IPS-15b (cell line): Measurements from ENCODE around the gene PLCL1.

Experiments
- H3K27me3 ChIP-seq: one replicate; pipeline ENCODE4 v1.6.1; 2013; ENCODE audit warnings: low read length; ENCODE audit not compliant: control insufficient read depth, insufficient read depth
- H3K36me3 ChIP-seq: one replicate; pipeline ENCODE4 v1.6.1; 2013; ENCODE audit warnings: low read length; ENCODE audit not compliant: control insufficient read depth, insufficient read depth
- H3K4me1 ChIP-seq: one replicate; pipeline ENCODE4 v1.6.1; 2013; ENCODE audit warnings: mild to moderate bottlenecking, low read length; ENCODE audit not compliant: control insufficient read depth, insufficient read depth
- H3K4me3 ChIP-seq: one replicate; pipeline ENCODE4 v1.5.1; 2013; ENCODE audit warnings: low read depth, low read length
- H3K9ac ChIP-seq: one replicate; pipeline ENCODE4 v1.6.1; 2013; ENCODE audit warnings: low read depth, mild to moderate bottlenecking, low read length
- H3K9me3 ChIP-seq: one replicate; pipeline ENCODE4 v1.6.1; 2013; ENCODE audit warnings: mild to moderate bottlenecking, low read length; ENCODE audit not compliant: control insufficient read depth, insufficient read depth

Gene PLCL1

GRCh38 chr2:197846128-197846527 is 41.7 kb downstream of the PLCL1 start:
- Histone ChIP-seq H3K27me3 (no peaks in the 10 kb centered on the region), H3K9ac (no peak overlapping the region), H3K4me3 (no peak overlapping the region), H3K36me3 (no peaks in the 10 kb centered on the region), H3K4me1 (no peaks in the 10 kb centered on the region), H3K9me3 (no peaks in the 10 kb centered on the region)

DNA sequence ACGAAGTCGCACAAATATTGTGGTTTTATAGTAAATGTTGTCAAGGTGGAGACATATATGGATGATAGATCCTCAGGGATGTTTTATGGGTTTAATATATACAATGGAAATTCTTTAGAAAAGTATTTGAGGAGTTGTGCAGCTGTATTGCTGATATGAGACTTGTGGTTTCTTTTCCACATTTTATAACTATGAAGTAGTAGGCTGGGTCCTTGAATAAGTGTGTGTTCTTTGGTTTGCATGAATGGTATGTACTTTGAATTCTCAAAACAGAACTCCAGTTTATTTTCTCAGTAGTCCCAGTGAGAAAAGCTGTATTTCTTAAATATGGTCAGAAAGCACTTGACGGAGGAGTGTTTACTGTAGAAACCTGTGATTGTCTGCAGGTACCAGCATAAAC is 42.4 kb downstream of the PLCL1 start:
- Histone ChIP-seq H3K4me3 (no peak overlapping the region), H3K27me3 (no peaks in the 10 kb centered on the region), H3K4me1 (no peaks in the 10 kb centered on the region), H3K36me3 (no peaks in the 10 kb centered on the region), H3K9me3 (no peaks in the 10 kb centered on the region), H3K9ac (no peak overlapping the region)

DNA sequence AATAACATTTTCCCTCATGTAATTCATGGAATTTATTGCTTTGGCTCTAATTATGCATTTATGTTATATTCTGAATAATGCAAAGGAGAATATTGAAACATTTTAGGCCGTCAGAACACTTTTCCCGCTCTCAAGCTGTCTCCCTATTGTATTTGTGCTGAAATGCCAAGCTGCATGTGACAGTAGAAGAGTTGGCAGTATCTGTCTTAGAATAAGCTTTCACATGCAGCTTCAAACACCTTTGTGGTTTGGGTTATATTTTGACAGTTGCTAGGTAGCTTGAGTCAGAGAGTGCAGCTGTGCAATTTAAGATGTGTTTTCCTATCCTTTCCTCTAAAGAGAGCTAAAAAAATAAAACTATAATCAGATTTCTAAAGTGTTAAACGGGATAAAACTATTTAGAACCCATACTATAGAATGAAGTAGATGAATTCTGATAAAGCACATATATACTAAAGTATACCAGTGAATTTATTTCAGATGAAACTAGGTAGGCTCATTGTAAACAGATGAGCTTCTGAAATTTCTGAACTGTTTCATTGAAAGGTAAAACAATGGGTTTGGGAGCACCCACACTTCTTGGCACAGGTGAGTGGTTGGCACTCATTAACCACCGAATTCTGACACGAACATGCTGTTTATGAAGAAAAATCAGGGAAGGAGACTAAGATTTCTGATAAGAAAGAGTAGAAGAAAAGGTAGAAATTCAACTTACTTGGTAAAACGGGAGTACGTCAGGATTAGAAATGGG is 43.4 kb downstream of the PLCL1 start:
- H3K4me1 ChIP-seq: no peaks in the 10 kb centered on the region
- no peaks in the 10 kb centered on the region for H3K36me3 ChIP-seq
- no peak overlapping the region for H3K9ac ChIP-seq
- no peaks in the 10 kb centered on the region for H3K27me3 ChIP-seq
- no peak overlapping the region for H3K4me3 ChIP-seq
- no peaks in the 10 kb centered on the region for H3K9me3 ChIP-seq

DNA sequence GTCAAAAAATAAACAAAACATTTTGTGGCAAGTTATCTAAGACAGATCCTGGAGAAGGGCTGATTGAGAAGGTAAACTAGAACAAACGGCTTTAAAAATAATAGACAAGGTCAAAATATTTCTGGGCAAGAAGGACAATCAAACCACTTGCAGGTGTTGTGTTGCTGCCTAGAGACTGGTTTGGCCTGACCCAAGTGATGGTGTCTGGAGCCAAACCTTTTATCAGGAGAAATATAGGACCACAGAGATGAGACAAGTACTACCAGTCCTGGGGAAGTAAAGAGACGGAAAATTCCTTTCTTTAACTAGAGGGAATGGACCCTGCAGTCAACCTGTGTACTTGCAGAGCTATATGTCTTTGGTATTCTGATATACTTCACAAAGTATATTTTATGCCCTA is 44.2 kb downstream of the PLCL1 start:
- Histone ChIP-seq H3K4me3 (no peak overlapping the region), H3K36me3 (no peaks in the 10 kb centered on the region), H3K27me3 (no peaks in the 10 kb centered on the region), H3K9ac (no peak overlapping the region), H3K4me1 (no peaks in the 10 kb centered on the region), H3K9me3 (no peaks in the 10 kb centered on the region)

DNA sequence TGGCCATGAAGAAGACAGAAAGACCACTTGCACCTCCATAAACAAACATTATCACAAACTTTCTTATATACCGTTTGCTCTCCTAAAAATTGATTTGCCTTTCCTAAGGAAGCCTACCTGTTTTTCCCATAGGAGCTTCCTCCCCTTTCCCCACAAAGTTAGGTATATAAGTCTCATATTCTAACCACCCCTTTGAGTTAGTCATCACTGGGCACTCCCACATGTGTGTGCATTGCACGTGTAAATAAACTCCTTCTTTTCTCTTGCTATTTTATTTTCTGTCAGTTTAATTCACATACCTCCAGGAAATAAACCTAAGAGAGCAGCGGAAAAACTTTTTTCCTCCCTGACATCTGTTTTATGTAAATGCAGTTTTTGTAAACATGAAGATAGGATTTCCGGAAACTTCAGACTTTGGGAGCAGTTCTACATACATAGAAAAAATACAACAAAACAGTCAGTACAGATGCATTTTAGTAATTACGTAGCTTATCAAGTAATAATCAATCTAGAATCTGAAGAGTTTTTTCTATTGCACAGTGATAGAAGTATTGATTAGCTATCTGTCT is 46.6 kb downstream of the PLCL1 start:
- Histone ChIP-seq H3K4me3 (no peak overlapping the region), H3K9me3 (no peaks in the 10 kb centered on the region), H3K9ac (no peak overlapping the region), H3K4me1 (no peaks in the 10 kb centered on the region), H3K36me3 (no peaks in the 10 kb centered on the region), H3K27me3 (no peaks in the 10 kb centered on the region)

- H3K27me3 ChIP-seq: no peaks in the 10 kb centered on the region
- no peak overlapping the region for H3K9ac ChIP-seq
- no peaks in the 10 kb centered on the region for H3K36me3 ChIP-seq
- H3K9me3 ChIP-seq: no peaks in the 10 kb centered on the region
- no peak overlapping the region for H3K4me3 ChIP-seq
- H3K4me1 ChIP-seq: no peaks in the 10 kb centered on the region
Observed at GRCh38 chr2:197851451-197851850, 47.1 kb downstream of the PLCL1 start.

DNA sequence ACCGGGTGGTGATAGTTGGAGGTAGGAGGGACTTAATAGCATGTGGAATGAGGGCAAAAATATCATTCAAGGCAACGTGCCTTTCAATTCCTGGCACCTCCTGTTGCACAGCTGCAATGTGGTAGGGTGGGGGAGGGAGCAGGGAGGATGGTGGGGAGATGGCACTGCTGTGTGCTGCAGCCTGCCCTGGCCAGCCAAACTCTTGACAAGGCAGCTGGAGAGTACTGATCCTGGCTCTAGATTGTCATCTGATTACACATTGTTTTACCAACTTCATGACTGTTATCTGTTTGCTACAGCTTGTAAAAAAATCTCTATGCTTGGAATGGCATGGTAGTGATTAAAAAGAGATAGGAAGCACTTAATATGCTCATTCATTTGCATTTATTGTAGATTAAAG is 47.7 kb downstream of the PLCL1 start:
- Histone ChIP-seq H3K27me3 (no peaks in the 10 kb centered on the region), H3K9me3 (no peaks in the 10 kb centered on the region), H3K36me3 (no peaks in the 10 kb centered on the region), H3K4me3 (no peak overlapping the region), H3K9ac (no peak overlapping the region), H3K4me1 (peaks cover under 1% of the 10 kb centered on the region)

DNA sequence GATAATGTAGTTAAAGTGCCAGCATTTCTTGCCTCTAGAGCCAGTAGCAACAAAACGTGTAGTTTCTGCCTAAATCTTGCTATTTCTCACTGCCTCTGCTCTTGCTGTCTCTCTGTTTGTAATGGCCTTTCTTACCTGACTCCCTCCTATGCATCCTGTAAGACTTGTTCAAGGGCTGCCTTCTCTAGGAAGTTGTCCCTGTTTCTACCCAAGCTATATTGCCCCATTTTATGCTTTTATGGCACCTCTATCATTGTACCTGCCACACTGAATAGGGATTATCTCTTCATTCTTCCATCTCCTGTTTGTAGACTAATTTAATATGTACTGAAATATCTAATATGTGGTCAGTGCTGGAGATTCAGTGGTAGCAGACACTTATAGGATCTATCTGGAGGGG is 49.2 kb downstream of the PLCL1 start:
- Histone ChIP-seq H3K4me3 (no peak overlapping the region), H3K36me3 (no peaks in the 10 kb centered on the region), H3K9me3 (no peaks in the 10 kb centered on the region), H3K9ac (no peak overlapping the region), H3K4me1 (peaks cover 6% of the 10 kb centered on the region), H3K27me3 (no peaks in the 10 kb centered on the region)

GRCh38 chr2:197857476-197858107 is 53.2 kb downstream of the PLCL1 start:
- Histone ChIP-seq H3K4me1 (peaks cover 6% of the 10 kb centered on the region), H3K27me3 (no peaks in the 10 kb centered on the region), H3K4me3 (no peak overlapping the region), H3K9ac (no peak overlapping the region), H3K9me3 (no peaks in the 10 kb centered on the region), H3K36me3 (no peaks in the 10 kb centered on the region)

DNA sequence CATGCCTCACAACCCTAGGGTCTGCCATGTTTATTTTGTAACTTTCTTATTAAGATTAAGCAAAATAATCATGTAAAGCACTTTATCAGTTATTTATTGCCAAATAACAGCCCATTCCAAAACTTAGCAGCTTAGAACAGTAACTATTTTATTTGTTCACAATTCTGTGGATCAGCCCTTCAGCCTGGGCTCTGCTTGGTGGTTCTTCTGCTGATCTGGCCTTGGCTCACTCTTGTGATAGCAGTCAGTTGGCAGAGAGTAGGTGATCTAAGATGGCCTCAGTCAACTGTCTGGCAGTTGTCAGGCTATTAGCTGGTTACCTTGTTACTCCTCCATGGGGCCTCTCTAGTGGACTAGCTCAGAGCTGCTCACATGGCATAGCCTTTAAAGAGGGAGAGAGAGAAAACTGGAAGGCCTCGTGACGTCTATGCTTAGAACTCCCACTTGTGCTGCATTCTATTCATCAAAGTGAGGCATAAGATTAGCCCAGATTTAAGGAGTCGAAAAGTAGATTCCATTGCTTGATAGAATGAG is 54.3 kb downstream of the PLCL1 start:
- H3K4me1 ChIP-seq: peaks cover 6% of the 10 kb centered on the region
- H3K4me3 ChIP-seq: no peak overlapping the region
- H3K9ac ChIP-seq: no peak overlapping the region
- no peaks in the 10 kb centered on the region for H3K27me3 ChIP-seq
- no peaks in the 10 kb centered on the region for H3K9me3 ChIP-seq
- H3K36me3 ChIP-seq: no peaks in the 10 kb centered on the region

GRCh38 chr2:197862246-197862955 is 58.0 kb downstream of the PLCL1 start:
- no peaks in the 10 kb centered on the region for H3K27me3 ChIP-seq
- H3K4me3 ChIP-seq: no peak overlapping the region
- H3K9me3 ChIP-seq: no peaks in the 10 kb centered on the region
- peaks cover 2% of the 10 kb centered on the region for H3K4me1 ChIP-seq
- no peaks in the 10 kb centered on the region for H3K36me3 ChIP-seq
- no peak overlapping the region for H3K9ac ChIP-seq
